Caki2 (cell line): Measurements from ENCODE around the gene MRPL20. TPM values are rescaled to one million over a fixed set of nuclear protein-coding genes. Genes with fewer than 3 reads are reported as not detected.
"Not testable (repeated sequence)": the region's sequence is repeated elsewhere in the genome, so short reads cannot be mapped to it uniquely, and the experiment has no call there.

Experiments
- DNase-seq: peaks from one replicate; pipeline ENCODE4 v3.0.0-alpha.2; 2015; ENCODE audit warnings: low read depth
- in situ Hi-C: cut with HindIII; loops from 2 replicates; pipeline ENCODE4 v1.10.0; 2016; ENCODE audit warnings: low sequenced_read_pairs, low pct_unique_long_range_greater_than_20kb, mixed read lengths
- total RNA-seq: library from RNA; depleted of rRNA; stranded (reverse); fragments of >200 nt; shearing (Covaris generic); gene quantifications from 2 replicates; pipeline ENCODE4 v1.2.3, GENCODE V29; 2014; ENCODE audit warnings: low replicate concordance

MRPL20 gene
- total RNA-seq, 1 experiment from 2014 or later = 32.2 TPM

DNA sequence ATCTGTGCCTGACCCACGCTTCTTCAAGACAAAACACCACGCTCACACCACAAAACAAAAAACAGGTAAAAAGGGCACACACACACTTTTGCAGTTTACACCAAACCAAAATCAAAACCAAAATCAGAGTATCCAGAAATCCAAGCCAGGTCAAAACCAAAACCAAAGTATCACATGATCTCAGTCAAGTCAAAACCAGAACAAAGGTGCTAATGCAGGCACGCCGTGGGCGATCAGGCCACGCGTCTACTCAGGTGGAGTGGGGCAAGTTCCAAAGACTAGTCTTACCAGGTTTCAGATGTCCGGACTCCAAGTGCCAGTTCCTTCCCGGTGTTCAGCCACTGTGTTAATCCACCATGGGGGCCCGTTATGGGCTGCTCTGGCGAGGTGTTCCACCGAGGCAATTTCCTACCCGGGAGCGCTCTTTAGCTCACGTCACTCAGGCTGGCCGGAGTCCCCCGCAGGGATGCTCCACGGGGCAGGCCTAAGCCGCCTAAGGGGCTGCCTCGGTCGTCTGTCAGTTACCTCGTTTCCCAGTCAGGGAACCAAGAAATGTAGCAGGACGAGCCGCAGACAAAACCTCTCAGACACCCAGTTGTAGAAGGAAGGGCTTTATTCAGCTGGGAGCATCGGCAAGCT is 10.9 kb upstream of the MRPL20 start:
- in situ Hi-C loops, DNase-seq: not testable (repeated sequence)

DNA sequence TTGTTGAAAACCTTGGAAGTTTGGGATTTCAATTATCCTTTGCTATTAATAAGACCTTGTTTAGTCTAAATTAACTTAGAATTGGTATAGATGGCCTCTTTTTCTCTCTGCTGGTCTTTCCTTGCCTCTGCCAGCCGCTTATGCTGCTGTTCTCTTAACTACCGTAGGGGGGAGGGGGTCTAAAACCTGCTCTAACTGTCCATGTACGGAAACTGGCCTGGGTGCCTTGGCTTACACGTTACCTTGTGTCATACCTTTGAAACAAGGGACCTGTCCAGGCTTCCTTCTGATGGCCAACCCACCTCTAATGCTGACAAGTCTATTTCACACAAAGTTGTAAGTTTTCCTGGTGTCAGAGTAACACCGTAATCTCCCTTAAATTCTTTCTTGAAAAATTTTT is 10.3 kb upstream of the MRPL20 start:
- in situ Hi-C loops, DNase-seq: not testable (repeated sequence)

DNA sequence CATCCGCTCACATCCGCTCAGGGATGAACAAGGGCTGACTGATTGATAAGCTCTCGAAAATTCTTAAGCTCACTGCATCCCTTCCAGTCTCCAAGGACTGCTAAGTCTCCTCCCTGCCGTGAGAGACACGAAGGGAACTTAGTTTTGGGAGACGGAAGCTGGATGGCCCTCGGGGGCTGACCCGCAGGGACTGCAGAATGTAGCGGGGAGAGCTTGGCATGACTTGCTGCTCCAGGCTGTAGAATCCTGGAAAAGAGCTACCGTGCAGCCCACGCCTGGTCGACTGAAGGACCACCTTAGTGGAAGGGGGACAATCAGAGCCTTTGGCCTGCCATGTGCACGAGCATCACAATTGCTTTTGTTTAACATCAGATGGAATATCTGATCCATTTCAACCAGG is 8.7 kb upstream of the MRPL20 start:
- in situ Hi-C loops = no loop called here

DNA sequence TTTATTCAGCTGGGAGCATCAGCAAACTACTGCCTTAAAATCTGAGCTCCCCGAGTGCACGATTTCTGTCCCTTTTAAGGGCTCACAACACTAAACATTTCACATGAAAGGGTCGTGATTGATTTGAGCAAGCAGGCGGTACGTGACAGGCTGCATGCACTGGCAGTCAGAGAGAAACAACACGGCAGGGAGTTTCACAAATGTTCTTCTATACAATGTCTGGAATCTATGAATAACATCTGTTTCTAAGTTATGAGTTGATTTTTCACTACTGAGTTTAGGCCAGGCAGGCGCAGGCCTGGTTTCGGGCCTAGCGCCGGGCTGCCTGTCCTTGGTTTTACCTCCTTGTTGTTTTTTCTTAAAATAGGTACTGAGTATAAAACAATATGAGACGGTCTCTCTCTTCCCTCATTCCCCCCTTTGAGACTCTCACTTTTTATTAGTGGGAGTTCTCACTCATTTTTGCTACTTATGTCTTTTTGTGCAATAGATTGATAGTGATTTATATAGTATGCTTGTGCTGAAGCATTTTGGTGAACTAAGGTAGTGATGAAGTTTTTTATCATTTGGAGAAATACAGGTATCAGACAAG is 5.3 kb upstream of the MRPL20 start:
- DNase-seq, in situ Hi-C loops: not testable (repeated sequence)

More for the DNA sequence above, 8.7 kb upstream of the MRPL20 start:
- no peak for DNase-seq

DNA sequence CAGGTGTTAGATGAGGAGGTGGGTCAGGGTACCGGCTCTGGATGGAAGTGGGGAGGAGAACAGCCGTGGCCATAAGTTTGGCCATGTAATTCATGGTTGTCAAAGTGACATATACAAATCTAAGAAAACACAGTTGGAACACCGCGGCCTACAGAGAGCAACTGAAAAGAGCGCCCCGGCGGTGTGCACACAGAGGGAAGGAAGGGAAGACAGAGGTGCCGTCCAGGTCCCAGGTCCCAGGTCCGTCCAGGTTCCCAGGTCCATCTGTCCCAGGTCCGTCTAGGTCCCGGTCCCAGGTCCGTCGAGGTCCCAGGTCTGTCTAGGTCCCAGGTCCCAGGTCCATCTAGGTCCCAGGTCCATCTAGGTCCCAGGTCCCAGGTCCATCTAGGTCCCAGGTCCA is 4.5 kb upstream of the MRPL20 start:
- no peak for DNase-seq
- in situ Hi-C loops = no loop called here

DNA sequence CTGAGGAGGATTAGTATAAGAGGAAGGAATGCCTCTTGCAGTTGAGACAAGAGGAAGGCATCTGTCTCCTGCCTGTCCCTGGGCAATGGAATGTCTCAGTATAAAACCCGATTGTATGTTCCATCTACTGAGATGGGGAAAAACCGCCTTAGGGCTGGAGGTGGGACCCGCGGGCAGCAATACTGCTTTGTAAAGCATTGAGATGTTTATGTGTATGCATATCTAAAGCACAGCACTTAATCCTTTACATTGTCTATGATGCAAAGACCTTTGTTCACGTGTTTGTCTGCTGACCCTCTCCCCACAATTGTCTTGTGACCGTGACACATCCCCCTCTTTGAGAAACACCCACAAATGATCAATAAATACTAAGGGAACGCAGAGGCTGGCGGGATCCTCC is 3.1 kb upstream of the MRPL20 start:
- in situ Hi-C loops, DNase-seq: not testable (repeated sequence)

DNA sequence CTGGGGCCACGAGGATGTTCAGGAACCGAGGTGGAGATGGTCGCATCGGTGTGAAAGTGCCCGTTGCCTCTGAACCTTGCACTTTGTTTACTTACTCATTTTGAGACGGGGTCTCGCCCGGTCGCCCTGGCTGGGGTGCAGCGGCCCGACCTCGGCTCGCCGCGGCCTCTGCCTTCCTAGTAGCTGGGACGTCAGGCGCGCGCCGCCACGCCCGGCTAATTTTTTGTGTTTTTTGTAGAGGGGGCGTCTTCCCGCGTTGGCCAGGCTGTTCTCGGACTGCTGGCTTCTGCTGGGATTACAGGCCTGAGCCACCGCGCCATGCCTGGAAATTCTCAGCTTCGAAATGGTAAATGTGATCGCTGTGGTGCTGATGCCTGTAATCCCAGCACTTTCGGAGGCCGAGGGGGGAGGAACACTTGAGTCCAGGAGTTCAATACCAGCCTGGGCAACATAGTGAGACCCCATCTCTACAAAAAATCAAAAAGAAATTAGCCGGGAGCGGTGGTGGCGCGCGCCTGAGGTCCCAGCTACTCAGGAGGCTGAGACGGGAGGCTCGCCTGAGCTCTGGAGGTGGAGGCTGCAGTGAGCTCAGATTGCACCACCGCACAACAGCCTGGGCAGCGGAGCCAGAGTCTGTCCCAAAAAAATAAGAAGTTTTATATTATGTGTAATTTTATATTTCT is 684 bp upstream of the MRPL20 start:
- peak; percentile 63 for DNase-seq
- in situ Hi-C loops = no loop called here

DNA sequence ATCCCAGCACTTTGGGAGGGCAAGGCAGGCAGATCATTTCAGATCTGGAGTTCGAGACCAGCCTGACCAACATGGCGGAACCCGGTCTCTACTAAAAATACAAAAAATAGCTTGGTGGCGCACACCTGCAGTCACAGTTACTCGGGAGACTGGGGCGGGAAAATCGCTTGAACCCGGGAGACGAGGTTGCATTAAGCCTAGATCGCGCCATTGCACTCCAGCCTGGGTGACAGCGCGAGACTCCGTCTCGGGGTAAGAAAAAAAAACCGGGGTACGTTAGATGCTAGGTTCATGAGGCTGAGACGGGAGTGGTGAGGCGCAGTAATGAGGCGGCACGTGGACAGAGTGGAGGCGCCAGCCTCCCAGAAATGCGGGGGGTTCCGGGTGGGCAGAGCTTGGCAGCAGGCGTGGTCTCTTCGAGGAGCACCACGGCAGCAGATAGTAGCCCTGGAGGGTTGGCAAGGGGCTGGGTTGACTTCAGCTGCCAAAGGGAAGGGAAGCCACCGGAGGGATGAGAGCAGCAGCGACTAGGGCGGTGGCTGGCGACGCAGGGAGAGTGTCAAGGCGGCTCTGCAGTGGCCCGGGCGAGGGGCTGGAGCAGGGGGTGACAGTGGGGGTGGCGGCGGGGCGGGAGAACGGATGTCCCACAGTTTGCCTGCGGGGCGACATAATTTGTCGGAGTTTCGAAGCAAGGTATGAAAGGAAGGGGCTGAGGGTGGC is 832 bp downstream of the MRPL20 start:
- DNase-seq = no peak
- in situ Hi-C loops = no loop called here

DNA sequence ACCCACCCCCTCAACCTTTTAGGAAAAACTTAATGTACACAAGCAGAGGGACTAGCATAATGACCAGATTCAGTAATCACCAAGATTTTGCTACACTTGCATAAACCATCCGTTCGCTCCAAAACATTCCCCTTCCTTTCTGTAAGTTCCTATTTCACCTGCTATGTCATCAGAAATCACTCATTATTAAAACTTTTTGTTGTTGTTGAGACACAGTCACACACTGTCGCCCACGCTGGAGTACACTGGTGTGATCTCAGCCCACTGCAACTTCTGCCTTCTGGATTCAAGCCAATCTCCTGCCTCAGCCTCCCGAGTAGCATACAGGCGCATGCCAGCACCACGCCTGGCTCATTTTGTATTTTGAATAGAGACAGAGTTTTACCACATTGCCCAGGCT is 3.4 kb downstream of the MRPL20 start:
- in situ Hi-C loops = no loop called here
- DNase-seq = no peak

DNA sequence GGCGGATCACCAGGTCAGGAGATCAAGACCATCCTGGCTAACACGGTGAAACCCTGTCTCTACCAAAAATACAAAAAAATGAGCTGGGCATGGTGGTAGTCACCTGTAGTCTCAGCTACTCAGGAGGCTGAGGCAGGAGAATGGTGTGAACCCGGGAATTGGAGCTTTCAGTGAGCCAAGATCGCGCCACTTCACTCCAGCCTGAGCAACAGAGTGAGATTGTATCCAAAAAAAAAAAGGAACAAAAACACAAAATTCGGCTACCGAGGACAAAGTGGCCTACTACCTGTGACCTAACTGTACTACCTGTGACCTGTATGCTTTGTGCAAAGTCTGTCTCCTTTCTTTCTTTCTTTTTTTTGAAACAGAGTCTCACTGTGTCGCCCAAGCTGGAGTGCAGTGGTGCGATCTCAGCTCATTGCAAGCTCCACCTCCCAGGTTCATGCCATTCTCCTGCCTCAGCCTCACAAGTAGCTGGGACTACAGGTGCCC is 4.1 kb downstream of the MRPL20 start:
- DNase-seq, in situ Hi-C loops: not testable (repeated sequence)

DNA sequence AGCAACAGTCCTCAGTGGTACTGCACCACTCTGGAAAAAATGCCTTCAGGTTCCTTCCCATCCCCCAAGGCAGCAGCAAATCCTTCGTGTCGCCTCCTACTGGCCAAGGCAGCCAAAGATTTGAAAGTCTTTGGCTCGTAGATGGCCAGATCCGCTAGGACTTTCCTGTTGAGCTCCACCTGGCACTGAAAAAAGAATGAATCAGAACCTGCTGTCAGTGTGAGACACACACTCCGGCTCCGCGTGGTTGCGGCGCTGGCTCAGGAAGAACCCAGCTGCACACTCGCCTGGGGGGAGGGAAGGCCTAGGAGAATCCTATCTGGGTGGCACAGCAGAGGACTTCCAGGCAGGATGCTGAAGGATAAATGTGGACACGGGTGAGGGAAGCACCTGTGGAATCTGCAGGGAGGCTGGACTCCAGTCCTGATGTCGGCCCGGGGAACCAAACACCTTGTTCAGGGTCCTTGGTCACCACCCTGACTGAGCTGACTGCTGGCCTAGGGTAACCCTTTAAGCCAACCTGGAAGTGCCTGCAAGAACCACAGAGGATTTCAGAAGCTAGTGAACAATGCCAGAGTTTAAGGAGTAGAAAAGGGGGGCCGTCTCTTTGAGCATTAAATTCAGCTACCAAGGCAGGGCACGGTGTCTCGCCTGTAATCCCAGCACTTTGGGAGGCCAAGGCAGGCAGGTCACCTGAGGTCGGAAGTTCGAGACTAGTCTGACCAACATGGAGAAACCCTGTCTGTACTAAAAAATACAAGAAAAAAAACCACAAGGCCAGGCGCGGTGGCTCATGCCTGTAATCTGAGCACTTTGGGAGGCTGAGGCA is 4.8 kb downstream of the MRPL20 start:
- DNase-seq = peak; percentile 44
- in situ Hi-C loops = no loop called here

DNA sequence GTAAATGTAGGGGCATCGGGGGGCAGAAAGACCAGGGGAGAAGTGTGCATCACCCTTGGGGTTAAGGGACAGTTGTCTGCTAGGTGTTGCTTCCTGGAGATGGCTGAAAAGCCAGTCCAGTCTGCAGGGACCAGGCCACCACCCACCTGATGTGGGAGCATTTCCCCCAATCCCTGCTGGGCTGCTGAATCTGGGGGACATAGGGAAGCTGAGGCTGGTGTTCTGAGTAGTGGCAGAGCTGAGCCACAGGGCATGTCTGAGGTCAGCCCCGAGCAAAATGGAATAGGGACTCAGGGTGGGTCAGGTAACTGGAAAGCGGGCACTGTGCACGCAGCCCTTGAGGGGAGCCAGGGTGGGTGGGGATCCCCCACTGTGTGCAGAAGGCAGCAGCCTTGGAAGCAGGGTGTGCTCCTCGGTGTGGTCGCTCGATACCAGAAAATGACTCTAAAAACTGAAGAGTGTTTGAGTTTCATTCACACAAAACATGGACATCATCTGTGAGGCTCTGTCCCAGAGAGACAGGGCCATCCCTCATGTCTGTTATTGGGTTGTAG is 5.6 kb downstream of the MRPL20 start:
- in situ Hi-C loops = no loop called here
- DNase-seq = no peak

DNA sequence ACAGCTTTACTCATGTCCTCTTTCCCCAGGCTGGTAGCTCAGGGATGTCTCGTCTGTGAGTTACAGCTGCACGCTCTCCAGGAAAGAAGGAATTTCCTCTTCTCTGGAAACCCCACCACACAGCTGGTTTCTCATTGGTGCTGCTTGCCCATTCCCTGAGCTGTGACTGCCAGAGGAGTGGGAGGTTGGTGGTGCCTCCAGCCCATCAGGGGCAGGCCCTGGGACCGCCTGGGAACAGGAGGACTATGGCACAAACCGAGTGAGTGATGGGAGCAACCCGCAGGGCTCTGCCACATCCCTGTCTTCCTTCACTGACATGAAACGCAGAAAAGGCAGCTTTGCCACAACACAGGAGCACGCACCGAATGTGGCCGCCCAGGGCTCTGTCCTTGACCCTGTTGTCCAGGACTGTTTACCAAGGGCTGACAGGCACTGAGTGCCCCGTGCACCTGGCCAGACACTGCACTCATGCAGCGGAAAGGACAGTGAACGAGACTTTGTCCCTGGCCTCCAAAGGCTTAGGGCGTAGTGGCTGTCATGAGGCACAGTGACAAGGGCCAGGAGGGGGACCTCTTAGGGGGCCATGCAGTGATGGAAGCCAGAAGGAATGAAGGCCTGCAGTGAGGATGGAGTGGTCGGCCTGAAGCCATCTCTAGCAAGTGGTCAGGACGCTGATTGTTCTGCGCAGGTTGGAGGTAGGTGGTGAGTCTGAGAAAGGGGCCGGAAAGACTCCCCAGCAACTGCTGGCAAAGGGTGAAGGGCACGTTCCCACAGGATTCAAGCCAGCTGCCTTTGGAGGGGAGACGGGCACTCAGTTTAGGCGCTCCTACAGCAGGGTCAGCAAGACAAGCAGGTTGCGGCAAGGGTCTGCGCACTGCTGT is 6.3 kb downstream of the MRPL20 start:
- in situ Hi-C loops = no loop called here
- DNase-seq = no peak

DNA sequence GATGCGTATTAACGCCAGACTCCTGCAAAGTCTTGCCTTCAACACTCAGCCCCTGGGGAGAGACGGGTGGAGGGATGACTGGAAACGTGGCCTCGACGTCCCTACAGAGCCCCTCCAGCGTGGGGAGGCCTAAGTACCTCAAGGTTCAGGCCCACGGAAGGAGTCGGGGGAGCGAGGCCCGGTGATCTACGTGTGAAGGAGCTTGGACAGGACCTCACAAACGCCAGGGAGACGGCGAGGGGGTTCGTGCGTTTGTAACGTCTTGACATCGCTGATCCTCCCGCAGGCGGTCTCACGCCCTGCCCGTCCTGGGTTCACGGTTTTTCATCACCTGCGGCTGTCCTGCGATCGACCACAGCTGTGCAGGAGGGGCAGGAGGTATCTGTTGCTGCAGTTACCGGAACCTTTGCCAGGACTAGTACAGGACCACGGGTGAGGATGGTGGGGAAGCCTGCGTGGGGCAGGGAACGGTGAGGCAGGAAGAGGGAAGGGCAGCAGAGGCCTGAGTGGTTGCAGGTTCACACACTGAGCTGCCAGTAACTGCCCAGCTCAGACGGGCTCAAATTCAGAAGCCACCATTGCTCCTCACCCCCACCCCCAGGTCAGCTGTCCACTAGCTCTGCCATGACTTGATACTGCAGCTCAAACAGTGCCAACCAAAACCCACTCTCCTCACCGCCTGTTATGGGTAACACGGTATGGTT is 7.1 kb downstream of the MRPL20 start:
- in situ Hi-C loops = no loop called here
- DNase-seq = peak; percentile 19

DNA sequence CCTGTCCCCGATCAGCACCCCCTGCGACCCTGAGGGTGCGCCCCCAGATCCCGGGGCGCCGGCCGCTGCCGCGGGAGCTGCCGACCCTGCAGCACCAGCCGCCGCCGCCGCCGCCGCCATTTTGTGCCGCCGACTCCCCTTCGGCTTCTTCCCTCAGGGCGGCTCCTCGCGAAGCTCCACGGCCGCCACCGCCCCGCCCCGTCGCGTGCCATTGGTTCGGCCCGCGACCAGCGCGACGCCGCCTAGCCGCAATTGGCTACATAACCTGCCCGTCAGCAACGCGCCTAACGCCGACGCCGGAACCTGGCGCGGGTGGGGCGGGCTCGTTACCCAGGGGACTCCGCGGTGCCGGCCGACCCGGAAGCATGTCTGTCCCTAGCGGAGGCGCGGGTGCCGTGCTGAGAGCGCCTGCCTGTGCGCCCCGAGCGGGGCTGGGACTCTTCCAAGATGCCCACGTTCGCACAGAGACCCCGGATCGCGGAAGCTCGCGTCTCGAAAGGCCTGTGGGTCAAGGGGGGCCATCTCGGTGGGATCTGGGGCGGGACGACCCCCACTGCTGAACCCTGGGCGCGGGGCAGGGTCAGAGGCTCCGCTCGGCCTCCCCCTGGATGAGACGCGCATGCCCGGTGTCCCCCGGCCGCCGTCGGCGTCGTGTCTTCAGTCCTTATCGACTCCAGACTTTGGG is 7.8 kb downstream of the MRPL20 start, which contains the start of gene CCNL2:
Gene CCNL2, minus strand, starts transcription at position 149 of the 685 bp plus-strand sequence. Its CDS starts 29 bp downstream, at position 120.
- DNase-seq = peak; percentile 96
- in situ Hi-C loops = no loop called here
